ENCODE data around the gene MPP2.
"Not testable (repeated sequence)": the region's sequence is repeated elsewhere in the genome, so short reads cannot be mapped to it uniquely, and the experiment has no call there.

DNA sequence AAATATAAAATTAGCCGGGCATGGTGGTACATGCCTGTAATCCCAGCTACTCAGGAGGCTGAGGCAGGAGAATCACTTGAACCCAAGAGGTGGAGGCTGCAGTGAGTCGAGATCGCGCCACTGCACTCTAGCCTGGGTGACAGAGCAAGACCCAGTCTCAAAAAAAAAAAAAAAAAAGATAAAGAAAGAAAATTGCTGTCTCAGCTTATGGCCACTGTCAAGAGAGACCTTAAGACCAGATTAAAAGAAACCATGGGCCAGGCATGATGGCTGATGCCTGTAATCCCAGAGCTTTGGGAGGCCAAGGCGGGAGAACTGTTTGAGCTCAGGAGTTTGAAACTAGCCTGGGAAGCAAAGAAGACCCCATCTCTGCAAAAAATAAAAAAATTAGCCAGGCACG, 38.3 kb downstream of the MPP2 start:
- TF ChIP-seq POLR2A (IDR thresholded peaks at IDR 0.05; ENCODE audit: low read length); GATA1 (IDR thresholded peaks at IDR 0.05; ENCODE audit: low read depth, low read length): not testable (repeated sequence)
